Heart left ventricle (tissue), 13 donors: ENCODE data around the gene PKIB.

ENCODE experiments used
- POLR2A ChIP-seq, 2 donors: fragments of 450-650 bp; IDR thresholded peaks; one replicate each; pipeline ENCODE4 v1.6.1; 2017; ENCODE audit warnings: antibody characterized with exemption in 2 of 2, mild to moderate bottlenecking in 2 of 2, moderate library complexity in 2 of 2
- TF ChIP-seq, protein P1 (sequence below), 12 donors: fragments of 200-600 bp; sonication (generic) in 4 of 12; IDR thresholded peaks; one replicate each; pipeline versions ENCODE4 v1.5.0 to v1.8.0; 2018 to 2022; ENCODE audit warnings: antibody characterized with exemption in 12 of 12, mild to moderate bottlenecking in 5 of 12
- donor health status: ischemic (EF 13 %, LVEDD 7.1; RV severe dilation, severe dysfunction).
- donor health status: DM: no; HTN: yes; CAD: no.
- donor health status: DM: no; HTN: no; CAD: no.
- donor health status: ischemic (EF 25% LVEDD 6.9; RV normal size, moderate dysfunction).
- donor health status: ischemic (EF 25% LVEDD 5.7; RV mildly dilated, moderate dysfunction).
- donor health status: ischemic (EF 35%, LVEDD 5.7; RV mildly dilated, moderate dysfunction).
- donor health status: nonischemic (EF 11% LVEDD 7.7; RV severe dilation, severe dysfunction).
- donor health status: DM: yes; HTN: yes; CAD: no.
- donor health status: PGD.
- donor health status: ischemic (EF 29% LVEDD 5.4; RV normal size, mild dysfunction).
- donor health status: nonischemic (EF 23%, LVEDD 6.1; RV moderate dilation, normal function).

DNA sequence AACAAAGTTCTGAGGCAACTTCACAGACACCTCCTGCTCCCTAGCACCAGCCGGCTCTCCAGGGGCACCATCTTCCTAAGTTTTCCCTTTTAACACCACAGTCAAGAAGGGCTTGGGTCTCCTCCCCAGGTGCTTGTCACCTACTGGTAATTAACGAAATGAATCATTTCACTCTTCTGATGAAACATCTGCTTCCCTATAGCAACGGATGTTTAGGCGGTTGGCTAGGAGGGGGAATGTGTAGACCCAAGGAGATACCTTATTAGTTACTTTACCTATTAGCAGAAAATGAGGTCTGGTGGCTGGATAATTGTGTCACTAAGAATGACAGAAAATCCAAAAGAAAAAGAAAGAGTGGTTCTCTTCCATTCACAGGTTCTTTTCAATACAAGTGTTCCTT, 123.1 kb downstream of the PKIB start:
- TF ChIP-seq, protein P1, sequence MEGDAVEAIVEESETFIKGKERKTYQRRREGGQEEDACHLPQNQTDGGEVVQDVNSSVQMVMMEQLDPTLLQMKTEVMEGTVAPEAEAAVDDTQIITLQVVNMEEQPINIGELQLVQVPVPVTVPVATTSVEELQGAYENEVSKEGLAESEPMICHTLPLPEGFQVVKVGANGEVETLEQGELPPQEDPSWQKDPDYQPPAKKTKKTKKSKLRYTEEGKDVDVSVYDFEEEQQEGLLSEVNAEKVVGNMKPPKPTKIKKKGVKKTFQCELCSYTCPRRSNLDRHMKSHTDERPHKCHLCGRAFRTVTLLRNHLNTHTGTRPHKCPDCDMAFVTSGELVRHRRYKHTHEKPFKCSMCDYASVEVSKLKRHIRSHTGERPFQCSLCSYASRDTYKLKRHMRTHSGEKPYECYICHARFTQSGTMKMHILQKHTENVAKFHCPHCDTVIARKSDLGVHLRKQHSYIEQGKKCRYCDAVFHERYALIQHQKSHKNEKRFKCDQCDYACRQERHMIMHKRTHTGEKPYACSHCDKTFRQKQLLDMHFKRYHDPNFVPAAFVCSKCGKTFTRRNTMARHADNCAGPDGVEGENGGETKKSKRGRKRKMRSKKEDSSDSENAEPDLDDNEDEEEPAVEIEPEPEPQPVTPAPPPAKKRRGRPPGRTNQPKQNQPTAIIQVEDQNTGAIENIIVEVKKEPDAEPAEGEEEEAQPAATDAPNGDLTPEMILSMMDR (IDR thresholded peaks at IDR 0.05) = no peak
- TF ChIP-seq POLR2A (IDR thresholded peaks at IDR 0.05) = no peak
